Measurements from ENCODE around the gene H2BK1.

The H2BK1 gene

DNA sequence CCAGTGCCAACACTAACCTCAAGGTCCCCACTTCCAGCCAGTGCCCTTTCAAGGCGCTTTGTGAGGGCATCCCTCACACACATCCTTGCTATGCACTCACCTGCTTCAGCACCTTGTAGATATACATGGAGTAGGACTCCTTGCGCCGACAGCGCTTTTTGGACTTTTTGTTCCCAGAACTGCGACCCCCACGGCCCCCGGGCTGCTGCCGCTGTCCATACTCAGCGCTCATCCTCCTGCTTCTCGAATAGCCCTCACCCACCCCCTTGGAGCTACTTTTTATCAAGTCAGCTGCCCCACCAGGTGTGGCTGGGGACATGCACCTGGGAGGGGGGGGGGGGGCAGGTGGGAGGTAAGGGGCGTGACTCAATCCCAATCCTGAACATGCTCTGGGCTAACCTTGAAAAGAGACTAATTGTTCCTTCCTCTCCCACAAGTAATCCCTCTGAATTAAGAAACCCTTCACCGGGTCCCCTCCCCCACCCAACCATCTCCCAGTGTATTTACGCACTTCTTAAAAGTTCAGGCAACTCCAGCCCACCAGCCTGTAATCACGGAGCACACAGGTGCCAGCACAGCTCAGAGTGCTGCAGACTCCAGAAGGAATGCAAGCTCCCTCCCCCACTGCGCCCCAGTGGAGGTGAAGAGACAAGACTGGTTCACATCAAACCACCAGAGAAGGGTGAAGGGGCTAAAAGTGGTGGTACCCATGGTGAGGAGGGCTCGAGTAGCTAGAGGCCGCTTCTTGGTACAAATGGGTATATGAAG is at the start of gene H2BK1:
Gene H2BK1 (minus strand): TSS at position 402 of the 768 bp plus-strand sequence. CDS start 170 bp downstream, at position 232.
- no peak for DNase-seq (ENCODE audit: low read depth)

DNA sequence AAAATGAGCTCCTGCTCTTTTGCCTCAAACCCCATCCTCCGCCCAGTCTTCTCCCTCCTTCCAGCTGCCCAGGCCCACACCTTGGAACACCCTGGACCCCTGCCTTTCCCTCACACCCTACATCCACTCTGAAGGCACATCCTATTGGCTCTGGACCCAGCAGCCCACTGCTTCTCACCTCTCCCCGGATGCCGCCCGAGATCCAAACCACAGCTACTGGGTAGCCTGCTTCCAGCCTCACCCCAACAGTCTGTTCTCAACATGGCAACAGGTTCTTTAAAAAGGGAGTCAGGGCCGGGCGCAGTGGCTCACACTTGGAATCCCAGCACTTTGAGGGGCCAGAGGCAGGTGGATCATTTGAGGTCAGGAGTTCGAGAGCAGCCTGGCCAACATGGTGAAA is 47.7 kb upstream of the H2BK1 start:
- no peak for DNase-seq (ENCODE audit: low read depth)

DNA sequence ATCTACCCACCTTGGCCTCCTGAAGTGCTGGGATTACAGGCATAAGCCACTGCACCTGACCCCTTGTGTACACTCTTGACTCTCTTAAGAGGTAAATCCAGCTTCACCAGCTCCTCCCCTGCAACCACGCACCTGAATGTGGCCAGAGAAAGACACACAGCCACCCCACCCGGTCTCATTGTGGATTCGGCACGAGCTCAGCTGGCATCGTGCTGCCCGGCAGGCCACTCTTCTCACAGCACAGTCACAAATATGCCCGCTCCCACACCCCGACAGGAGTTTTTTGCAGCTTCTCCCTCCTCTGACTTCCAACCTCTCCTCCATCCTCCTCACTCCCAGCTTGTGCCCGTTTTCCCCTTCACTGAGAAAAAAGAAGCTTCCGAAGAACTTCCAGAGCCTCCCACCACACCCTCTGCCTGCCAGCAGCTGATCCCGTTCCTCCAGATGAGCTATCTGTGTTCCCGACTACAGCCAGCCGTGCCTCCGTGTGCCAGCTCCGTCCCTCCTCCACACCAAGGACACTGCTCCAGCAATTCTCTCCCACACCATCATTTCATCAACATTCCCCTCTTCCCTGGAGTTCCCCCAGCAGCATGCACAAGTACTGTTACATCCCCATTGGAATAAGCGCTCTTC is 46.2 kb upstream of the H2BK1 start:
- DNase-seq (ENCODE audit: low read depth): no peak

DNA sequence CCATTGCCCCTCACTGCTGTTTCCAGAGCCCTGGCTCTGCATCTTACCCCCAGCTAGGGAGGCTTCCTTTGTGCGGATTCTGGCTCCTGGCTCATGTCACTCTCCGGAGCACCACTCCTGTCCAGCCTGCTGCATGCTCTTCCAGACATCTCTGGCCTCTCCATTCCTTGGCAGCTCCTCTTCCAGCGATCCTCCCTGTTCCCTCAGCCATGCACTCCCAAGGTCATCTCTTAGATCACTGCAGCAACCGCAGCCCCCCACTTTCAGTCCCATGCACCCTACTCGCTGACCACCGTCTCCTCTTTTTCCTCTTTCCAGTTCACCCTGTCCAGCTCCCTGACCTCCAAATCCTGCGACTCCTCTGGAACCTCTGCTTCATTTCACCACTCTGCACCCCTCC is 45.1 kb upstream of the H2BK1 start:
- DNase-seq (ENCODE audit: low read depth): no peak

DNA sequence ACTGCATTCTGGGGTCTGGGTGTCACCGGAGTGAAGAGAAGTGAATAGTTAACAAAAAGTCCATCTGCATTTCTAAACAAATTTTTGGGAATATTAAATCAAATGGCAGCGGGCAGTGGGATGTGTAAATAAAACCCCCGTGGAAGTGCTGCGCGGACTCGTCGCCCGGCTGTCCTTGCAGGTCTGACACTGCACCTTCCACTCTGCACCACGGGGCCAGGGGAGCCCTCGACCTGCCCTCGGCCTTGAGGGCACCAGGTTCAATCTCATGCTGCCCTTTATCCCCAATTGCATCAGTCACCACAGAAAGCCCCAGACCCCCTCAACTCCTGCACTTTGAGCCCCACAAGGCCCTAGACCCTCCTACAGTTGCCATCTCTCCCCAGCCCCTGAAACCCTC is 44.6 kb upstream of the H2BK1 start:
- no peak for DNase-seq (ENCODE audit: low read depth)

DNA sequence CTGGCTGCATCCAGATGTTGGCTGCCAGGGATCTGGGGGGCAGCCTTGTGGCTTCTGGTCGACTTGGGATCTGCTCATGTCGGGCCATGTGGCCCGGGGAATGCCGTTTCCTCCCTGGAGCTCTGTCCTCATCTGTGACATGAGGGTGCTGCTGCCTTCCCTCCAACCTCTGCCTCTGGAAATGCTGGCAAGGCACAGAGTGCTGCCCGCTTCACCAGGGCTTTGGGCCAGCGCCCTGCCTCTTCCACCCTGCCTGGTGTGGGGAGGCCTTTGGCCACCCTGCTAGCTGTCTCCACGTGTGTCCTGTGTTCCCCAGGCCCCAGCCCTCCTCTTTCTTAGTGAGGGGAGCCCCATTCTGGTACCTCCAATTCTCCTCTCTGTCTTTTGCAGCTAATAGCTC is 44.0 kb upstream of the H2BK1 start:
- no peak for DNase-seq (ENCODE audit: low read depth)

DNA sequence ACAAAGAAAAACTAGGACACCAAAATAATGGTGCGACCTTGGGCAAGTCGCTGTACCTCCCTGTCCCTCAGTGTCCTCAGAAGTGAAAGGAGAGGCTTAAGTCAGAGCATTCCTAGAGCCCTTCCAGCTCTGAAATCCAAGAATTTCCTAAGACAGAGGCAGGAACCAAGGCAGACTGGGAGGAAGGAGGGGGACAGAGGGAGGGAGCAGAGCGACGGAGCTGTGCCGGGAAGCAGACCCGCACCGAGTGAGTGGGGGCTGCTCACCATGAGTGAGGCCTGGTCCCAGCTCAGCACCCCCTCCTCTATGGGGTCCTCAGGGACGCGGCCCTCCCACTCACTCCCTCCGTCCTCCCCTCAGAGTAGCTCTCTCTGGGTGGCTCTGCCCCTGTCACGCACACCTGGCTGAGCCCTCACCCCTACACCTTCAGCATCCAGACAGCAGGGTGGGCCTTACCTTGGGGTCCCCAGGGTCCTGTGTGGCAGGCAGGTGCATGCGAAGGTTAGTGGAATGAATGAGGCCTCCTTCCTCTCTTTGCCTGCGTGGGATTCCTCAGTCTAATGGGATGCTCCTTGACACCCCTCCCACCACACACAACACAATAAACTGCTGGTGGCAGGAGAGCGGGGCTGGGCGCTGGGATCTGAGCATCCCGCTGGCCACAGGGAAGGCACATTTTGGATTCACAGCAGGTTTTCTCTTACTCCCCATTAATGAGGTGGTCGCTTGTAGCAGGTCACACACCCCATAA is 42.8 kb upstream of the H2BK1 start:
- DNase-seq (ENCODE audit: low read depth): no peak

DNA sequence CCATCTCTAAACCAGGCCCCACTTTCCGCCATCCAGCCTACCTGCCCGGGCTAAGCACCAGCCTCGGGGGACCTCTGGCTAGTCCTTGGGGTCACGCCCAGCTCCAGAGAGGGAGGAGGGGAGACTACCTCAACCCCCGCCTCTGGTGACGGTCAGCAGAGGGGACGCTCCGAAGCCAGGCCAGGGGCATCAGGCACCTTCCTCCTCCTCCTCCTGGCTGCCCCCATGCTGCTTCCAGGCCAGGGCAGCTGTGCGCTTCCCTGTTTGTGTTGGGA is 42.2 kb upstream of the H2BK1 start:
- DNase-seq (ENCODE audit: low read depth): no peak

DNA sequence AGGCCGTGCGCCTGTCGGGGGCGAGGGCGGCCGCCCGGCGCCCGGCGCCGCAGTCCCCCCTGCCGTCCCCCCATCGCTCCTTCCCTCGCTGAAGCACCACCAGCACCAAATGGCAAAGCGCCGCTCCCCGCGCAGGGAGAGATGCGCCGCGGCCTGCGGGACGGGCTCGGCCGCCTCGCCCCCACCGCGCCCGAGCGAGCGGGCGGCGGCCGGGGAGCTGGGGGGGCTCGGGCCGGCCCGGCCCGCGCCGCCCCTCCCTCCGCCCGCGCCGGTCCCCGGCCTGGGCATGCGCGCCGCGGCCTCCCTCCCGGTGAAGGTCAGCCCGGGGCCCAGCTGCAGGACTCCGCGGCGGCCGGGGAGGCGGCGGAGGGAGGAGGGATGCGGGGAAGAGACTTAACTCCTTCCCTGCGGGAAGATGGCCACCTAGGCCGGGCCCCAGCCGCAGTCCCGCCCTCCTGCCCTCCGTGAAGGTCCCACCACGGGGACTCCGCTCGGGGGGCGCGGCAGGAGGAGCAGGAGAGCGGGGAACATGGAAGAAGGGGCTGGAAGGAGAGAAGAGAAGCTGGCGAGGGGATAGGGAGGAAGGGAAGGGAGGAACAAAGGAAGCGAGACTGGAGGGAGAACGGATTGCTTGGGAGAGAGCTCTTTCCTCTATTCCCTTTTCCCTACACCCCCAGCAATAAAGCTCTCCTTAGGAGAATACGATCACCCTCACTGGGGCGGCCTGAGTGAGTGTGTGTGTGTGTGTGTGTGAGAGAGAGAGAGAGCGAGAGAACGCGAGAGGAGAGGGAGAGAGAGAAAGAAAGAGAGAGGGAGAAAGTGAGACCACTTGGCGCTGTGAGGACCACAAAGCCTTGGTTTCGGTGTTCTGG is 41.6 kb upstream of the H2BK1 start:
- DNase-seq (ENCODE audit: low read depth): peak; percentile 52

DNA sequence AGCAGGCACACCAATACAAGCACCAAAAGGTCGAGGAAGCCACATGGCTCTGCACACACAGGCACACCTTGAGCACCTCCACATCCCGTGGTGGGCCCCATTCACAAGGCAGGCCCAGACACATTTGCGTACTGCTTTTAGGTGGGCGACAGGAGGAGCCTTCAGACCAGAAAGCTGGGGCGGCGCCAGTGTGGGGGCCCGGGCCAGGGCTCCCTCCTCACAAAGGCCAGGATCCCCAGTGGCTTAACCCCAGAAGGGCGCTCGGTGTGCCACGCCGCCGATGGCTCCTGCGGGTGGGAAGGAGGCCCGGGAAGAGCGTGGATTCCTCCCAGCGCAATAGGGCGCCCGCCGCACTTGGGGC is 41.0 kb upstream of the H2BK1 start:
- DNase-seq (ENCODE audit: low read depth): no peak

DNA sequence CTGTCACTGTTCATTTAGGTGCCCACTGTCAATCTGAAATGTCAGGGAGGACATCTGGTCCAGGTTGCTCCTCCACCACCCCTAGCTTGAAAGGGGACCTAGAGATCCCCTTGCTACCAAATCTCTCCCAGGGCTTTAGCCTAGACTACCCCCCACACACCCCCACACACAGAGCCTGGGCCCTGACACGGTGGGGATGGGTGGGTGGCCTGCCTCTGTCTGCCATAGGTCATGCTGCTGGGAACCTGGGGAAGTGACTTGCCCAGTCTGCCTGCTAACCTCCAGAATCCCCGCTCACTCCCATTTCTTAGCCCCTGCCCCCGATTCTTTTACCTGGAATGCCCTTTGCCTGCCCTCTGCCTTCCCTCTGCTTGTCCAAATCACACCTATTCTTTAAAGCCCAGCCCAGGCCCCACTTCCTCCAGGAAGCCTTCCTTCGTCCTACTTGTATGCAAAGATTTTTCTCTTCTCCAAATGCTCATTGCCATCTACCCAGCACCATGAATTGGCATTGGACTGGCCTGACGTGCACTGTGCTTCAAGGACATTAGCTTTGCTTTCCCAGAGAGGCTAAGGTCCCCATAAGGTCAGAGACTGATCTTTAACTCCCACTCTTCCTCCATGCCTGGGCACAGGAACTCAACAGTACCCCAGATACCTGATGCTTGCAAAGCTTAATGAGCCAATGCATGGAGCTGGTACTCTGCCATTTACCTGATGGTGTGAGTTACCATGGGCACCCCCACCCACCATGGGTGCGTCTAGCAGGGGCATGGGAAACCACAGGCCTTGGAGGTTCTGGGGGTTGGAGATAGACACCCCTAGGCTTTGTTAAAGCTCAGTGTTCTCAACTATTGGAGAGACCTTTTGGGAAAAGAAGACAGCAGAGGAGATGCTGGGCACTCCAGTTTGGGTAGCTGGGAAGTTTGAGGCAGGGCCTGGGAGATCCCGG is 40.2 kb upstream of the H2BK1 start:
- no peak for DNase-seq (ENCODE audit: low read depth)

DNA sequence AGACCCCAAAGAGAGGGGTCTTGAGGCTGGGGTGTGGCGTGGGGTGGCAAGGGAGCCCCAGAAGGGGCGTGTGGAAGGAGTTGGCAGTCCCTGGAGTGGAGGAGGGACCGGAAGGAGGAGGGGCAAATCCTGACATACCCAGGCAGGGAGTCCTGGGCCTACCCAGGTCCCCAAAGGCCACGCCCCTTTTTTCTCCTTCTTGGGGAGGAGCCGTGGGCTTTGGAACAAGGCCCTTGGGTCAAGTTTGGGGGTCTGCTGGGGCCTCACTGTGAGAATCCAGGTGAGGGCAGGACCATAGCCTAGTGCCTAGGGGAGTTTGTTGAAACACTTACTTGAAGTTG is 39.4 kb upstream of the H2BK1 start:
- no peak for DNase-seq (ENCODE audit: low read depth)

DNA sequence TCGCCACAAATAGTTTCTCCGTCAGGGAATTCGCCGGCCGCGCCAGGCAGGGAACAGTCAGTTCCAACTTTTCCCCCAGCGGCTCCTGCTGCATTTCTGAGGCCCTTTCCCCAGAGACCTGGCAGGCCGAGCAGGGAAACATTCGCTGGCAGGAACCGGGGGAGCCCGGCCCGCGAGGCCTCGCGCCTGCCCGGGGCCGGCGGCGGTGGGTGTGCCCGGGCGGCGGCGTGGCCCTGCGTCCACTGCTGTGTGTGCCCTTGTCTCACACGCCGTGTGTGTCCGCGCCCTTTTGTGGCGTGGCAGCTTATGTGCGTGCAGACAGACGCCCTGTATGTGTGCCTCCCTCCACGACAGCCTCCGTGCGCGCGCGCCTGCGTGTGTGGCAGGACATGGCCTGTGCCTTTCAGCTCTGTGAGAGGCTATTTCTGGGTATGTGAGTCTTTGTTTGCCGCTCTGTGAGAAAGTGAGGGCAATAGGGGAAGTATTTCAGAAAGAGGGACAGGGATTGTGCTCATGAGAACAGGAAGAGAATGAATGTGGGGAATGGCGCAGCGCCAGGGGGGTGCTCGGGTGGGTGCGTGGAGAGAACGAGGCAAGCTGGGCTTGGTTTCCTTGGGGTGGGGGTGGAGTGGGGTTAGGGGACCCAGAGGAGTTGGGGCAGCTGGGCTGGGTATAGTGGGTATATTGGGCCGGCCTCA is 38.9 kb upstream of the H2BK1 start:
- peak; percentile 36 for DNase-seq (ENCODE audit: low read depth)

DNA sequence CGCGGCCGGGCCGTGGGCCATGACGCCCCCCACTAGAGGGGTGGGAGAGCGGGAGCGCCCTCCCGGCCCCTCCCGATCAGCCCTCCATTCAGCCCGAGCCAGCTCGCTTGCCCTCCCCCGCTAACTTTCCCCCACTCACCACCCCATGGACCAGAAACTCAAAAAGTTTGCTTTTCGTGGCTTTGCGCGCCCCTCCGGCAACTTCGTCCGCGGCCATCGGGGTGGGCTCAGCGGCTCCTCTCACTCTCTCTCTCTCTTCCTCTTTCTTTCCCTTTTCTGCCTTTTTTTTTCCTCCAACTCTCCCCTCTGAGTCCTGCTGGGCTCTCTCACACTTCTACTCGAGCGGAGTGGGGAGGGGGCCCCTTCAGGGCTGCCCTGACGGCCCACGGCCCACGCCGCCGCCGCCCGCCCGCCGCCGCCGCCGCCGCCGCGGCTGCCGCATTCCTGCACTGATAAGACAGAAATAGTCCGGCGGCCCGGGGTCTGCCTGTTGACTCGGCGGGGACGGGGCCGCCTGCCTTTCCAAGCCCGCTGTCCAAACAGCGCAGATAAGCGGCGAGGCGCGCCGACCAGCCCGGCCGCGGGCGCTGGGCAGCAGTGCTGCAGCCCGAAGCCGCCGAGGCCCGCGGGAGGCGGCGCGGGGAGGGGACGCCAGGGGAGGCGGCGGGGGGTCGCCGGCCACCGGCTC is 38.2 kb upstream of the H2BK1 start, which contains the start of gene SMARCD3:
Gene SMARCD3 (minus strand): TSS at position 349 of the 688 bp plus-strand sequence. CDS start 132 bp downstream, at position 217.
- DNase-seq (ENCODE audit: low read depth): peak; percentile 32

DNA sequence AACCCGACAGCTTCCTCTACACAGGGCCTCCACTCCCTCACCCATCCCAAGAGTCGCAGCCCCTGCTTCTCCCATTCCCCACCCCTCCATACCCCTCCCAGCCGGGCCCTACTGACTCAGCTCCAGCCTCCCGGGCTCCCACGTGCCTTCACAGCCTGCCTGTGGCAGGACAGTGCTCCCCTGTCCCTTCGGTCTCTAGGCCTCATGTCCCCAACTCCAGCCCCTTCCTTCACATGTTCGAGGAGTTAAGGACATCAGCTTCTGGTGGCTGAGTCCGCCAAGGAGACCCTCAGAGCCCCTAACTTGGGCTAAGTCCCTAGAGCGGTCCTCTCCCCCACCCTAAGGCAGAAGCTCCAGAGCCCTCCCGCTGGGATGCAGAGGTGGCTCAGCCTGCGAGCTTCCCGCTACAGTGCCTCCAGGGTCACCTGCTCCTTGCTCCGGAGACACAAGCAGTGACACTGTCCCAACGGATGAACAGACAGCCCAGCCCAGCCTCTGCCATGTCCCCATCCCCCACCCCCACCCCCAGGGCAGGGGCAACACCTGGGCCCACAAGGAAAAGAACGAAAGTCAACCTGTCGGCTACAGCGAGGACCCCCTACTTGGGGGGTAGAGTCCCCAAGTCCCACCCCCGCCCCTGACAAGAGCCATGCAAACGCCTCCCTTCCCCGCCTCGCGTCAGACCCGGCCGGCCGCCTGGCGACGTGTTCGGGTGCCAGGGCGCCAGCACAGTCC is 37.5 kb upstream of the H2BK1 start:
- DNase-seq (ENCODE audit: low read depth): no peak

DNA sequence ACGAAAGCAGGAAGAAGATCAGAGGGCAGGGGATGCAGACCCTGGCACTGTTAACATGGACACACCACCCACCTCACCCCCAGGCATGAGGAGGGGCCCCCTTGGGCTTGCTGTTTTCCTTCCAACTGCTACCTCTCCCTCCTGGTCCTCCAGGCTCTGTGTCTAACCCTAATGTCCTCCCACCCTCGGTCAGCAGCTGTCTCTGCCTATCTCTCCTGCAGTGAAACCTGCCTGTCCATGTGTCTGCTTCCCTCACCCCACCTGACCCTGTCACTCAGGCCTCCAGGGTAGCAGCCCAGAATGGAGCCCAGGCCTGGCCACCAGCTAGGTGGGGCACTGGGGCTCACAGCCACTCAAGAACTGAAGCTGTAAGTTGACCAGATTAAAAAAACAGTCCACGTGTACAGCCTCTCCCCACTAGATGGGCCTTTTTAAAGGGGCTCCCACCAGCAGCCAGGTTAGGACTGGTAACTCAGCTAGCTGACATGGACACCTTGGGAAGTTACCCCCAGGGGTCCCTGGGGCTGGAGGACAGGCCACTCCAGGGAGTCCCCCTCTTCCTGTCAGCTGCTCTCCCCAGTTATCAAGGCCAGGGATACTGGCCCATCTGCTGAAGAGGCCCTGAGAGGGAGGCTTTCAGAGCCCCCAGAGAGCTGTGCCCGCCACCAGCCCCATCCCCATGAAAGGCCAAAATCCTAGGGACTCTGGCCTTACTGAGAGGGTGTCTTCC is 36.7 kb upstream of the H2BK1 start:
- DNase-seq (ENCODE audit: low read depth): no peak

DNA sequence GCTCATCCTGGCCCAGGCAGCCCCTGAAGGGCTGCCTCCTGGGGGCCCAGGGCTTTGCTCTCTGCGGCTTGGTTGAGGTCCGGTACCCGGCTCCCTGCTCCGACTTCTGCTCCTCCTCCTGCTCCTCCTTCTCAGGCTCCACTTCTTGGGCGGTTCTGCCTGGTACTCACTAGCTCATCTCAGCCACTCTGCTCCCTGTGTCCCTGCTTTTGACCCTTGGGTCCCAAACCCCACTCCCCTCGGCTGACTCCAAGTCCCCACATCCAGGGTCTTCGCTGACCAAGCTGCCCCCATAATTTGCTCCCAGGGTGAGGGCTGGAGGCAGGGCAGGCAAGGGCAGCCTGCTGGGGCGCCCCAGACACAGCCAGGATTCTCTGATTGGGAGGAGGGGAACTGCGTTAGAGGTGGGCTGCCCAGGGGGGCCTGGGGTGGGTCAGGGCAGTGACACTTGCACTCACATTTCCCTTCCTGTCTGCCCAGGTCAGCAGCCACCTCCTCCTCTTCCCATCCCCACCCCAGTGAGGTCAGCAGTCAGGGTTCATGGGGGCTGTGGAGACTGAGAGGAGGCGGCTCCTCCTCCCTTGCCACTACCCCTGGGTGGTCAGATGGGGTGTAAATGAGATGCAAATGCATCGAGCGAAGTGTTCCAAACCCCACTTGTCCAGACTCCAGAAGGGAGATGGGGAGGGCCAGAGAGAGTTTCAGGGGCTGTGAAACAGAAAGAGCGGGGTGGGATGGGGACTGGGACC is 36.0 kb upstream of the H2BK1 start:
- no peak for DNase-seq (ENCODE audit: low read depth)
